ENCODE data around the gene NRXN2. TPM values are rescaled to one million over a fixed set of nuclear protein-coding genes. Genes with fewer than 3 reads are reported as not detected.

The NRXN2 gene
- total RNA-seq, 1 donor from 2014 or later = 2.2 TPM

- Histone ChIP-seq H3K9ac (no peak overlapping the region), H3K4me3 (no peak overlapping the region), H3K4me1 (no peaks in the 10 kb centered on the region), H3F3A (ENCODE audit: low read depth) (no peaks in the 10 kb centered on the region), H3K79me2 (ENCODE audit: low read depth) (no peaks in the 10 kb centered on the region), H3K36me3 (no peaks in the 10 kb centered on the region), H3K9me3 (ENCODE audit: low read depth) (no peaks in the 10 kb centered on the region), H4K20me1 (ENCODE audit: low read depth) (no peaks in the 10 kb centered on the region), H3K4me2 (no peak overlapping the region), H3K27me3 (no peaks in the 10 kb centered on the region), H2AFZ (replicated peaks) (no peak overlapping the region), H3K27ac (no peak overlapping the region)
- H3K36me3 Mint-ChIP-seq = no peaks in the 10 kb centered on the region
- no peak for DNase-seq (ENCODE audit: low spot score)
- H3K9me3 Mint-ChIP-seq = peaks cover 6% of the 10 kb centered on the region
- H3K4me3 Mint-ChIP-seq = no peak overlapping the region
- no peak for TF ChIP-seq EZH2phosphoT487 (IDR thresholded peaks at IDR 0.05)
- no peak for TF ChIP-seq EZH2 (IDR thresholded peaks at IDR 0.05)
- TF ChIP-seq, protein P1, sequence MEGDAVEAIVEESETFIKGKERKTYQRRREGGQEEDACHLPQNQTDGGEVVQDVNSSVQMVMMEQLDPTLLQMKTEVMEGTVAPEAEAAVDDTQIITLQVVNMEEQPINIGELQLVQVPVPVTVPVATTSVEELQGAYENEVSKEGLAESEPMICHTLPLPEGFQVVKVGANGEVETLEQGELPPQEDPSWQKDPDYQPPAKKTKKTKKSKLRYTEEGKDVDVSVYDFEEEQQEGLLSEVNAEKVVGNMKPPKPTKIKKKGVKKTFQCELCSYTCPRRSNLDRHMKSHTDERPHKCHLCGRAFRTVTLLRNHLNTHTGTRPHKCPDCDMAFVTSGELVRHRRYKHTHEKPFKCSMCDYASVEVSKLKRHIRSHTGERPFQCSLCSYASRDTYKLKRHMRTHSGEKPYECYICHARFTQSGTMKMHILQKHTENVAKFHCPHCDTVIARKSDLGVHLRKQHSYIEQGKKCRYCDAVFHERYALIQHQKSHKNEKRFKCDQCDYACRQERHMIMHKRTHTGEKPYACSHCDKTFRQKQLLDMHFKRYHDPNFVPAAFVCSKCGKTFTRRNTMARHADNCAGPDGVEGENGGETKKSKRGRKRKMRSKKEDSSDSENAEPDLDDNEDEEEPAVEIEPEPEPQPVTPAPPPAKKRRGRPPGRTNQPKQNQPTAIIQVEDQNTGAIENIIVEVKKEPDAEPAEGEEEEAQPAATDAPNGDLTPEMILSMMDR (IDR thresholded peaks at IDR 0.05) = no peak
- H3K27me3 Mint-ChIP-seq (ENCODE audit: insufficient read depth, low read depth) = peaks cover 4% of the 10 kb centered on the region
- H3K27ac Mint-ChIP-seq = peak overlapping the region; percentile 52
- H3K4me1 Mint-ChIP-seq = peaks cover 17% of the 10 kb centered on the region
Observed at GRCh38 chr11:64583296-64584262, 139.4 kb downstream of the NRXN2 start.

DNA sequence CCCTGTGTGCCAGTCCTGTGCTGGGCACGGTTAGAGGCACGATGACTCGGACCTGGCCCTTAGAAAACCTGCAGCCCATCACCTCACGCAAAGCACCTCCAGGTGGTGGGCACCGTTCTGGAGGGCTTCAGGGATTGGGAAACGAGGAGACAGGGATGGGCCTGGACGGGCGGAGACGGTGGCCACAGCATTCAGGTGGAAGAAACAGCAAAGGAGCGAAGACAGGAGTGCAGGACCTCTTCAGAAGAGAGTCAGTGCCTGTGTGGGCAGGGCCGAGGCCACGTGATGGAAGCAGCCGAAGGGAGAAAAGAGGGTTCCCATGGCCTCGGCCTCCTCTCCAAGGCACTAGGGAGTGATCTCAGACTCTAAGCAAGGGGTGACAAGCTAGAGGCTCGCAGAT lies 140.1 kb downstream of the NRXN2 start:
- Mint-ChIP-seq H3K4me3 (no peak overlapping the region), H3K27ac (no peak overlapping the region), H3K27me3 (ENCODE audit: insufficient read depth, low read depth) (peaks cover 4% of the 10 kb centered on the region), H3K36me3 (no peaks in the 10 kb centered on the region), H3K4me1 (peaks cover 17% of the 10 kb centered on the region), H3K9me3 (peaks cover 1% of the 10 kb centered on the region)
- no peak overlapping the region for H3K27ac ChIP-seq
- no peaks in the 10 kb centered on the region for H3K4me1 ChIP-seq
- H3K9me3 ChIP-seq (ENCODE audit: low read depth) = no peaks in the 10 kb centered on the region
- H3K27me3 ChIP-seq = no peaks in the 10 kb centered on the region
- H3K36me3 ChIP-seq = no peaks in the 10 kb centered on the region
- H3K4me3 ChIP-seq = no peak overlapping the region
- no peaks in the 10 kb centered on the region for H3F3A ChIP-seq (ENCODE audit: low read depth)
- H3K4me2 ChIP-seq = no peak overlapping the region
- H2AFZ ChIP-seq (replicated peaks) = no peak overlapping the region
- H3K9ac ChIP-seq = no peak overlapping the region
- DNase-seq (ENCODE audit: low spot score) = no peak
- TF ChIP-seq, protein P1 (IDR thresholded peaks at IDR 0.05) = no peak
- TF ChIP-seq EZH2 (IDR thresholded peaks at IDR 0.05) (no peak), EZH2phosphoT487 (IDR thresholded peaks at IDR 0.05) (no peak)
- no peaks in the 10 kb centered on the region for H3K79me2 ChIP-seq (ENCODE audit: low read depth)
- no peaks in the 10 kb centered on the region for H4K20me1 ChIP-seq (ENCODE audit: low read depth)

GRCh38 chr11:64581057-64581523 lies 141.9 kb downstream of the NRXN2 start:
- Histone ChIP-seq H3K27me3 (no peaks in the 10 kb centered on the region), H3K4me3 (no peak overlapping the region), H2AFZ (replicated peaks) (no peak overlapping the region), H3K4me1 (no peaks in the 10 kb centered on the region), H3K9me3 (ENCODE audit: low read depth) (no peaks in the 10 kb centered on the region), H3K4me2 (no peak overlapping the region), H3K9ac (no peak overlapping the region), H3K36me3 (no peaks in the 10 kb centered on the region), H3K27ac (no peak overlapping the region), H4K20me1 (ENCODE audit: low read depth) (no peaks in the 10 kb centered on the region), H3K79me2 (ENCODE audit: low read depth) (no peaks in the 10 kb centered on the region), H3F3A (ENCODE audit: low read depth) (no peaks in the 10 kb centered on the region)
- Mint-ChIP-seq H3K36me3 (no peaks in the 10 kb centered on the region), H3K9me3 (no peaks in the 10 kb centered on the region), H3K27ac (peak overlapping the region; percentile 39), H3K27me3 (ENCODE audit: insufficient read depth, low read depth) (peaks cover 14% of the 10 kb centered on the region), H3K4me3 (no peak overlapping the region), H3K4me1 (peaks cover 17% of the 10 kb centered on the region)
- TF ChIP-seq EZH2phosphoT487 (IDR thresholded peaks at IDR 0.05) (no peak), EZH2 (IDR thresholded peaks at IDR 0.05) (no peak)
- TF ChIP-seq, protein P1 (IDR thresholded peaks at IDR 0.05) = no peak
- no peak for DNase-seq (ENCODE audit: low spot score)
